NCI-H446 (cell line): ENCODE measurements around the gene PSTK.

Experiments
- DNase-seq, 2 experiments: peaks; one replicate each; lab custom pipeline; 2025; lab: John Stamatoyannopoulos, UW

PSTK gene

DNA sequence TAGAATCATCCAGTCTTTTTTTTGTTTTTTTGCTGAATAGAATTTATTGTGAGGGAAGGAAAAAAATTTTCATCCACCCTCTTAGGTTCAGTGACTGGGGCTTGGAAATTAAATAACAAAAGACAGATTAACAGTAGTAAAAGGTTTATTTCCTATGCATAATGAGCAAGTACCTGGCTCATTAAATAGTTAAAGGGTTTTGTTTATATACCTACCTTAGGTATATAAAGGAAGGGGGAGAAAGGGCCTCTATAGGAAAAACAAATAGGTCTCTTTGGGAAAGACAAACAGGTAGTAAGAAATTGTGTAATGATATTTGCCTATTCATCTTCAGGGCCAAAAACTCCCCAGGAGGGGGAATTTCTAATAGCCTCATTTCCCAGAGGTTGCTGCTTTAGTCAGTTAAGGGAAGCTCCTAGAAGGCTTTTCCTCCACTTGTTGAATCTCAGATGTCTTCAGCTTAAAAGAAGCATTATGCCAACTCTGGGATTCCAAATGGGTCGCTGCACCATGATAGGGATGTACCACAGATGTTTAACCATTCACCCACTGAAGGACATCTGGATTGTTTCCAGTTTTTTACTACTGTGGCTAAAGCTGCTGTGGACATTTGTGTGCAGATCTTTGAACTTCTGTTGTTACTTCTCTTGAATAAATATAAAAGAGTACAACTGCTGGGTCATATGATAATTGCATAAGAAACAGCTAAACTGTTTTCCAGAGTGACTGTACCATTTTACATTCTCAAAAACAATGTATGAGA is 39.9 kb downstream of the PSTK start:
- DNase-seq = no peak

DNA sequence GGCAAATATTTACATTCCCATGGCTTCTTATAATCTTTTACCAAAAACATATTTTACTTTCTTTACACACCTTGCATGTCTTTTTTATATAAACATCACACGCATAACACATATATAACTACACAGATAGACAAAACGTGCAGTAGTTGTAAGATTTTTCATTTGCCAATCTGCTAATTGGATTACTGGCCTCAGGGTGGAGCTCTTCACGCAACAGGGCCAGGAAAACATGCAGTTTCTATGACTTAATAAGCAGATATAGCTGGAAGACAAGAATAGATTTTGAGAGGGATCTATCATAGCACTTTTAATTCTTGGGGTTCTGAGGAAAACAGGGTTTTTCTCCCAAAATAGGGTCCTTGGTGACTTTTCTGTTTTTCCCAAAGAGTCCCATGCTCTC is 41.3 kb downstream of the PSTK start:
- DNase-seq = no peak

DNA sequence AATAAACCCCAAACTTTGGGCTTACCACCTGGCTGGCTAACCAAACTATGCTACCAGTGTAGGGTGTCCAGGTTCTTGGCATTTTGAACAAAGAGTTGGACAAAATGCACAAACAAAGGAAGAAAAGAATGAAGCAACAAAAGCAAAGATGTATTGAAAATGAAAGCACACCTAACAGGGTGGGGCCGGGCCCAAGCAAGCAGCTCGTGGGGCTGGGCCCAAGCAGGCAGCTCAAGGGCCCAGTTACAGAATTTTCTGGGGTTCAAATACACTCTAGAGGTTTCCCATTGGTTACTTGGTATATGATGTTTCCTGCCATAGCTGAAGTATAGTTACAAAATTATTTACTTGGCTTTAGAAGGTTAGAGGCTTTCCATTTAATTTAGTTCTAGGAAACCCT is 44.3 kb downstream of the PSTK start:
- DNase-seq = no peak

DNA sequence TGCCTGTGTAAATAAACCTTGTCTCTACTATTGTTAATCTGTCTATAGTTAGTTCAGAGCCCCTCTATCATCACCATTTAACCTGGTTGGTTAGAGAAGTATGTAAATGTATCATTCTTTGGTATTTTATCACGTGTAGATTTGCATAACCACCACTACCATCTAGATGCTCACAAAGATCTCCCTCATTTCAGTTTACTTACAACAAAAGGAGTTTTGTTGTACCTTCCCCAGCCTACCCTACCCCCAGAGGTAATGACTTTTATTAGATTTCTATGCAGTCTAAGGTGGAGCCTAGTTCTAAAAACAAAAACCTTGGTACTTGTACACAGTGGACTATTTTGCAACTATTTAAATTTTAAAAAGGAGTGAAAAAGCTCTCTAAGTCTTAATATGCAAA is 46.1 kb downstream of the PSTK start:
- no peak for DNase-seq

DNA sequence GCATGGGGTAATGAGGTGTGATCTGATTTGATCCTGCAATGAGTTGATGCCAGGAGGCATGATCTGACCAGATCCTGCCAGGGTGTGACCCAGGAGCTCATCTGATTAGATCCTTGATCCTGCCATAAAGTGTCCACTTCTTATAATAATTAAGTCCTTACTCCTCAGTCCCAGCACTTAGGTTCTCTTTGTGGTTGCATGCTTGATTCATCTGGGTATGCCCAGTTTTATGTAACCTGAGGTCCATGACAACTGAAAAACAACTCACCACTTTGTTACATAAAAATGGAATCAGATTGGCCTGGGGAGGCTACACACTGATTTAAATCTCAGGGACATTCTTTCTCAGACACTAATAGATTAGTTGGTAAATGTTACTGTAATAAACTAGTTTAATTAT is 47.7 kb downstream of the PSTK start:
- no peak for DNase-seq

DNA sequence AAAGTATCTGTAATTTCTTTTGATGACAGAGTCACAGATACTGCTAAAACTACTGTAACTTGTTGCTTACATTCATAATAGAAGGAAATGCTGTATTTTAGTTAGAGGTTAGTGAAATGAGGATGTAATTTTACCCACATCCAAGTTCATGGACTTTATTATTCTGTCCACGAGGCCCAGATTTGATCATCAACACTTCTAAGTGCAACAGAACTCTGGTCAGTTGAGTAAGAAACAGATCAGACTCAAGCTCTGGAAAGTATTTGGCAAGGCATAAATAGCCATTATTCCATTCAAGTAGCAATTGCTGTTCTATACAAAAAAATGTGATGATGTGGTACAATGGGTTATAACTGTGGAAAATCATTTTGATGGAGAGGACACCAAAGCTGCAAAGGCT is 50.9 kb downstream of the PSTK start:
- no peak for DNase-seq

DNA sequence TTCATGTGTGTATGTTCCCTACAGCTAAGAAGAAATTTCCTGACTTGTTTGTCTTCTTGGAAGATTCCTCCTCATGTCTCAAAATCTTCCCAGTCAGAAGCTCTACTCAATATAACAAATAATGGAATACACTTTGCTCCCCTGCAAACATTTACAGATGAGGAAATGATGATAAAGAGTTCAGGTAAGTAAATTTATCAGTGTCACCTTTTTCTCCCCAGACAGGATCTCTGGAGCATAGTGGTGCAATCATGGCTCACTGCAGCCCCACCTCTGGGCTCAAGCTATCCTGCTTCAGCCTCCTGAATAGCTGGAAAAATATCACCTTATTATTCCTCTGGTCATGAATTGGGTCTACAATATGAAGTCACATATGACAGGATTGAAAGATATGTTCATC is 54.1 kb downstream of the PSTK start:
- no peak for DNase-seq

DNA sequence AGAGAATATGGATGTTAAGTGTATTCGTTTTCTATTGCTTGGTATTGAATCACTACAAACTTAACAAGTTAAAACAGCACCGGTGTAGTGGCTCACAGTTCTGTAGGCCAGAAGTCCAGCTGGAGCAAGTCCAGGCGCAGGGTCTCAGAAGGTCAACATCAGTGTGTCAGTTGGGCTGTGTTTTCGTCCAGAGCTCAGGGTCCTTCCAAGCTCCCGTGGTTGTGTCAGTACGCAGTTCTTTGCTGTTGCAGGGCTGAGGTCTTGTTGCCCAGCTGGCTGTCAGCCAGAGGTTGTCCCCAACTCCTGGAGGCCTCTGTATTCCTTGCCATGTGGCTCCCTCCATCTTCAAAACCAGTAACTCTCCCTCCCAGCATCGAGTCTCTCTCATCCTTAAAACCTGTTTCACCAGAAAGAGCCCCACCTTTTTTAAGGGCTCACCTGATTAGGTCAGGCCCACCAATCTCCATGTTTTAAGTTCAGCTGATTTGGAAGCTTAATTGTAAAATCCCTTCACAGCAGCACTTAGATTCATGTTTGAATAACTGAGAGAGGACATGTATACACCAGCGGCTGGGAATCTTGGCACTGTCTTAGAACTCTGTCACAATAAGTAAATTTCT is 55.4 kb downstream of the PSTK start:
- no peak for DNase-seq

DNA sequence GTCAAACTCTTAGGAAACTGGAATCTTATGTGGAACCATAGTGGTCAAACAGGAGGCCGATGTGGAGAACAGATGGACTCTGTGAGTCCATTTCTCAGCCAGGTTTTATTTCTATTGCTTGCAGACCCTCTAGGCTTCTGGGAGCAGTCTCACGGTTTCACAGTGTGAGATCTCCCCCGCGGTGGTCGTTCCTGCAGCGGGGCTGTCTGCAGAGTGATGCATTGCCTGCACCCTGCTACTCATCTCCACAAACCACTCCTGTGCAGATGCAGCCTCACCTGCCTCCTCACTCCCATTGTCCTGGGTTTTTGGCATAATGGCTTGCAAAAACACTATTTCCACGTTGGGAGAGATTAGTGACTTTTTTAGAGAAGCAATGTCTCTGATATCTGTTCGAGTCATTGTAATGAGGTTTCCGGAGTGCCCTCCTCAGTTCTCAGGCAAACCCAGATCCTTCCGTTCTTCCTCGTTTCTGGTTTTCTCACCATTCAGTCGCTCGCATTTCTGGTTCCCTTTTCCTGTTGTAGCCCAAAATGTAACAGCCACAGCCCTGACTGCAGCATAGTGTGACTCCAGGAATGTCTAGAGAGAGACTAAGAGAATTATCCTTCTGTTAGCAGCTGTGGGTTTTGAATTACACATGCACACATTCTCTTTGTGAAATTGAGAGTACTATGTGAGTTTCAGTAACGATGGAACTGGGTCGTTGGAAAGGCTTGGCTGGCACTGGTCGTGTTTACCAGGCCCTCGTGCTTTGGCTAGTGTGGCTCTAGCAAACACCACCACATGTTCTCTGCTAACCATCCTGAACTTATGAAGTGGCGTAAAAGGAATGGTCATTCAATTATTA is 58.8 kb downstream of the PSTK start:
- no peak for DNase-seq

DNA sequence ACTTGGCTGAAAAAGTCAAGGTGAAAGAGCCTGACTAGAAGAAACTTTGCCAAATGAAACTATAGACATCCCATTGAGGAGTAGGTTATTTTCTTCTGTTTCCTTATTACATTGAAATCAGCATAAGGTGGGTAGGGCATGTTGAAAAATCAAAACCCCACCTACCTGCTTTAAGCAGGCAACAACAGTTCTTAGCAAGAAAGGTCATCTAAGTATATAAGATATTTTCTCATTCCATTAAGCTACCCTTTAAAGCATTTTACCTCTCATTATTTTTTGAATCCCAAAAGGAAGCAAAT is 59.4 kb downstream of the PSTK start:
- no peak for DNase-seq
